ENCODE results near the gene TACC2.
"Not testable (repeated sequence)": the region's sequence is repeated elsewhere in the genome, so short reads cannot be mapped to it uniquely, and the experiment has no call there.

TACC2 gene

GRCh38 chr10:121969086-121969485 is 19.9 kb upstream of the TACC2 start:
- H3K4me1 ChIP-seq (ENCODE audit: control insufficient read depth, insufficient read depth, low read depth, low read length); DNase-seq: not testable (repeated sequence)
- WGBS = 99% methylated on average over 8 of the region's 8 CpGs

GRCh38 chr10:121974019-121974534 is 14.9 kb upstream of the TACC2 start:
- Histone ChIP-seq H3K36me3 (ENCODE audit: control insufficient read depth in 1 of 2, insufficient read depth in 2 of 2, low read depth in 1 of 2, low read length in 2 of 2) (peaks cover 0 to 17% of the 10 kb centered on the region in 2 experiments), H3K9me3 (ENCODE audit: control insufficient read depth, low read length) (no peaks in the 10 kb centered on the region)
- WGBS = 16% methylated on average over 21 of the region's 21 CpGs

More at GRCh38 chr10:121969086-121969485, 19.9 kb upstream of the TACC2 start:
- not testable (repeated sequence) for H2BK15ac ChIP-seq (ENCODE audit: low read depth, poor library complexity, severe bottlenecking); H2BK120ac ChIP-seq (ENCODE audit: low read depth, low read length); H4K8ac ChIP-seq (ENCODE audit: low read length); H4K91ac ChIP-seq (ENCODE audit: low read length); H3K4me2 ChIP-seq (ENCODE audit: low read length, poor library complexity, severe bottlenecking); H3K4ac ChIP-seq (ENCODE audit: low read depth in 1 of 2, low read length in 2 of 2); H2BK12ac ChIP-seq (ENCODE audit: low read length in 2 of 2); H2AK5ac ChIP-seq (ENCODE audit: low read length, severe bottlenecking); H3K14ac ChIP-seq (ENCODE audit: low read length in 2 of 2); H3K4me3 ChIP-seq (ENCODE audit: insufficient read depth in 1 of 2, low read depth in 1 of 2, low read length in 2 of 2); H3K23ac ChIP-seq (ENCODE audit: low read length in 2 of 2); H3K27me3 ChIP-seq (ENCODE audit: control insufficient read depth in 1 of 2, insufficient read depth in 1 of 2, low read length in 2 of 2); H3K9me3 ChIP-seq (ENCODE audit: control insufficient read depth, low read length); H3K9ac ChIP-seq (ENCODE audit: low read length); H3K27ac ChIP-seq (ENCODE audit: low read length, poor library complexity, severe bottlenecking); H2BK5ac ChIP-seq (ENCODE audit: low read depth, low read length, poor library complexity, severe bottlenecking); H3K18ac ChIP-seq (ENCODE audit: low read depth in 1 of 2, low read length in 2 of 2); H2AFZ ChIP-seq (ENCODE audit: low read depth, low read length)
- Histone ChIP-seq H3K79me1 (replicated peaks; ENCODE audit: low read length, poor library complexity, severe bottlenecking) (peaks cover 11% of the 10 kb centered on the region), H3K36me3 (ENCODE audit: control insufficient read depth in 1 of 2, insufficient read depth in 2 of 2, low read depth in 1 of 2, low read length in 2 of 2) (peaks cover 3 to 58% of the 10 kb centered on the region in 2 experiments)

GRCh38 chr10:121974535-121975294 is 14.2 kb upstream of the TACC2 start, which contains the start of gene NSMCE4A:
Gene NSMCE4A, minus strand, starts transcription at chr10:121975217. Its CDS starts 52 bp downstream, at chr10:121975165.
- H3K4me1 ChIP-seq (ENCODE audit: control insufficient read depth, insufficient read depth, low read depth, low read length) = peaks cover 6% of the 10 kb centered on the region
- no peak within 1 kb of the TSS for H2BK12ac ChIP-seq (ENCODE audit: low read length in 2 of 2)
- DNase-seq = peak; percentile 76
- under 1% methylated on average over 63 of the region's 101 CpGs for WGBS
- H3K9ac ChIP-seq (ENCODE audit: low read length) = peak within 1 kb of the TSS; percentile 93
- no peak within 1 kb of the TSS for H3K23ac ChIP-seq (ENCODE audit: low read length in 2 of 2)
- no peak within 1 kb of the TSS for H2BK5ac ChIP-seq (ENCODE audit: low read depth, low read length, poor library complexity, severe bottlenecking)
- H3K14ac ChIP-seq (ENCODE audit: low read length in 2 of 2) = peak within 1 kb of the TSS in 1 of 2 experiments; percentile 10
- H4K8ac ChIP-seq (ENCODE audit: low read length) = peak within 1 kb of the TSS; percentile 47
- peak within 1 kb of the TSS; percentile 98 for H3K4me2 ChIP-seq (ENCODE audit: low read length, poor library complexity, severe bottlenecking)
- peaks cover 0 to 16% of the 10 kb centered on the region in 2 experiments for H3K36me3 ChIP-seq (ENCODE audit: control insufficient read depth in 1 of 2, insufficient read depth in 2 of 2, low read depth in 1 of 2, low read length in 2 of 2)
- no peak within 1 kb of the TSS for H2BK15ac ChIP-seq (ENCODE audit: low read depth, poor library complexity, severe bottlenecking)
- peak within 1 kb of the TSS; percentile 66 to 91 for H3K4me3 ChIP-seq (ENCODE audit: insufficient read depth in 1 of 2, low read depth in 1 of 2, low read length in 2 of 2)
- H2BK120ac ChIP-seq (ENCODE audit: low read depth, low read length) = no peak within 1 kb of the TSS
- H4K91ac ChIP-seq (ENCODE audit: low read length) = no peak within 1 kb of the TSS
- H3K4ac ChIP-seq (ENCODE audit: low read depth in 1 of 2, low read length in 2 of 2) = peak within 1 kb of the TSS in 1 of 2 experiments; percentile 29
- H3K27ac ChIP-seq (ENCODE audit: low read length, poor library complexity, severe bottlenecking) = no peak within 1 kb of the TSS
- H3K9me3 ChIP-seq (ENCODE audit: control insufficient read depth, low read length) = no peaks in the 10 kb centered on the region
- H2AK5ac ChIP-seq (ENCODE audit: low read length, severe bottlenecking) = no peak within 1 kb of the TSS
- H3K18ac ChIP-seq (ENCODE audit: low read depth in 1 of 2, low read length in 2 of 2) = peak within 1 kb of the TSS; percentile 26 to 59
- no peaks in the 10 kb centered on the region for H3K27me3 ChIP-seq (ENCODE audit: control insufficient read depth in 1 of 2, insufficient read depth in 1 of 2, low read length in 2 of 2)
- H2AFZ ChIP-seq (ENCODE audit: low read depth, low read length) = peak within 1 kb of the TSS; percentile 80
- H3K79me1 ChIP-seq (replicated peaks; ENCODE audit: low read length, poor library complexity, severe bottlenecking) = peaks cover 11% of the 10 kb centered on the region

More at GRCh38 chr10:121974019-121974534, 14.9 kb upstream of the TACC2 start:
- Histone ChIP-seq H3K27me3 (ENCODE audit: control insufficient read depth in 1 of 2, insufficient read depth in 1 of 2, low read length in 2 of 2) (no peaks in the 10 kb centered on the region), H2BK15ac (ENCODE audit: low read depth, poor library complexity, severe bottlenecking) (no peak overlapping the region), H3K23ac (ENCODE audit: low read length in 2 of 2) (no peak overlapping the region), H2BK120ac (ENCODE audit: low read depth, low read length) (no peak overlapping the region), H3K18ac (ENCODE audit: low read depth in 1 of 2, low read length in 2 of 2) (peak overlapping the region in 1 of 2 experiments; percentile 59), H3K14ac (ENCODE audit: low read length in 2 of 2) (no peak overlapping the region), H2BK12ac (ENCODE audit: low read length in 2 of 2) (no peak overlapping the region), H4K8ac (ENCODE audit: low read length) (peak overlapping the region; percentile 47), H2AK5ac (ENCODE audit: low read length, severe bottlenecking) (no peak overlapping the region), H3K9ac (ENCODE audit: low read length) (peak overlapping the region; percentile 93), H3K4me1 (ENCODE audit: control insufficient read depth, insufficient read depth, low read depth, low read length) (peaks cover 6% of the 10 kb centered on the region), H3K4ac (ENCODE audit: low read depth in 1 of 2, low read length in 2 of 2) (no peak overlapping the region), H2BK5ac (ENCODE audit: low read depth, low read length, poor library complexity, severe bottlenecking) (no peak overlapping the region), H3K4me3 (ENCODE audit: insufficient read depth in 1 of 2, low read depth in 1 of 2, low read length in 2 of 2) (peak overlapping the region; percentile 66 to 91), H3K79me1 (replicated peaks; ENCODE audit: low read length, poor library complexity, severe bottlenecking) (peaks cover 11% of the 10 kb centered on the region), H3K27ac (ENCODE audit: low read length, poor library complexity, severe bottlenecking) (no peak overlapping the region), H2AFZ (ENCODE audit: low read depth, low read length) (peak overlapping the region; percentile 80), H3K4me2 (ENCODE audit: low read length, poor library complexity, severe bottlenecking) (peak overlapping the region; percentile 98), H4K91ac (ENCODE audit: low read length) (no peak overlapping the region)
- no peak for DNase-seq

All from mesenchymal stem cell (in vitro differentiated cells and primary cell).